ENCODE data around the gene ADGRD1.

ADGRD1 gene

GRCh38 chr12:130967636-130968035 is 13.9 kb downstream of the ADGRD1 start:
- DNase-seq, result no peak

- no peak for DNase-seq
Observed at GRCh38 chr12:130968611-130969010, 14.9 kb downstream of the ADGRD1 start.

GRCh38 chr12:130969223-130969622 is 15.5 kb downstream of the ADGRD1 start:
- no peak for DNase-seq

- no peak for DNase-seq
Observed at GRCh38 chr12:130970165-130970907, 16.6 kb downstream of the ADGRD1 start.

- no peak for DNase-seq
Observed at GRCh38 chr12:130970908-130971233, 17.2 kb downstream of the ADGRD1 start.

- DNase-seq, result no peak
Observed at GRCh38 chr12:130971925-130972585, 18.3 kb downstream of the ADGRD1 start.

GRCh38 chr12:130972586-130972950 is 18.9 kb downstream of the ADGRD1 start:
- no peak for DNase-seq

GRCh38 chr12:130973109-130973508 is 19.4 kb downstream of the ADGRD1 start:
- no peak for DNase-seq

- no peak for DNase-seq
Observed at GRCh38 chr12:130973906-130974305, 20.2 kb downstream of the ADGRD1 start.

GRCh38 chr12:130975116-130975515 is 21.4 kb downstream of the ADGRD1 start:
- DNase-seq, result no peak

- DNase-seq, result no peak
Observed at GRCh38 chr12:130976171-130976720, 22.5 kb downstream of the ADGRD1 start.

GRCh38 chr12:130977046-130977742 is 23.5 kb downstream of the ADGRD1 start:
- DNase-seq, result no peak

GRCh38 chr12:130977743-130978095 is 24.0 kb downstream of the ADGRD1 start:
- no peak for DNase-seq

- no peak for DNase-seq
Observed at GRCh38 chr12:130978785-130979184, 25.1 kb downstream of the ADGRD1 start.

- DNase-seq, result no peak
Observed at GRCh38 chr12:130981074-130981742, 27.5 kb downstream of the ADGRD1 start.

- no peak for DNase-seq
Observed at GRCh38 chr12:130981911-130982310, 28.2 kb downstream of the ADGRD1 start.

- DNase-seq, result no peak
Observed at GRCh38 chr12:130982565-130983225, 29.0 kb downstream of the ADGRD1 start.

GRCh38 chr12:130983328-130984017 is 29.8 kb downstream of the ADGRD1 start:
- no peak for DNase-seq

- no peak for DNase-seq
Observed at GRCh38 chr12:130984183-130985058, 30.7 kb downstream of the ADGRD1 start.

GRCh38 chr12:130987151-130987931 is 33.6 kb downstream of the ADGRD1 start:
- DNase-seq, result no peak

Measured in SHP77 treated with DMSO at 0.1 percent for 48 hours (cell line).